ENCODE results near the gene PUM2.

The PUM2 gene

GRCh38 chr2:20215183-20216040 lies 135.2 kb downstream of the PUM2 start:
- no peak for DNase-seq

- DNase-seq: no peak
Observed at GRCh38 chr2:20214566-20215182, 136.0 kb downstream of the PUM2 start.

GRCh38 chr2:20213651-20214565 lies 136.7 kb downstream of the PUM2 start:
- DNase-seq: no peak

GRCh38 chr2:20212871-20213503 lies 137.7 kb downstream of the PUM2 start:
- no peak for DNase-seq

GRCh38 chr2:20212459-20212870 lies 138.2 kb downstream of the PUM2 start:
- no peak for DNase-seq

GRCh38 chr2:20211860-20212458 lies 138.7 kb downstream of the PUM2 start:
- no peak for DNase-seq

- DNase-seq: no peak
Observed at GRCh38 chr2:20211420-20211819, 139.2 kb downstream of the PUM2 start.

GRCh38 chr2:20210462-20210861 lies 140.2 kb downstream of the PUM2 start:
- DNase-seq: no peak

GRCh38 chr2:20209373-20210109 lies 141.1 kb downstream of the PUM2 start:
- no peak for DNase-seq

- no peak for DNase-seq
Observed at GRCh38 chr2:20208476-20208859, 142.2 kb downstream of the PUM2 start.

GRCh38 chr2:20207051-20207450 lies 143.6 kb downstream of the PUM2 start:
- no peak for DNase-seq

GRCh38 chr2:20205915-20206524 lies 144.6 kb downstream of the PUM2 start:
- DNase-seq: no peak

- no peak for DNase-seq
Observed at GRCh38 chr2:20205069-20205468, 145.6 kb downstream of the PUM2 start.

GRCh38 chr2:20203521-20204225 lies 147.0 kb downstream of the PUM2 start:
- DNase-seq: no peak

- no peak for DNase-seq
Observed at GRCh38 chr2:20203072-20203471, 147.6 kb downstream of the PUM2 start.

GRCh38 chr2:20201671-20202070 lies 149.0 kb downstream of the PUM2 start:
- DNase-seq: no peak

- no peak for DNase-seq
Observed at GRCh38 chr2:20200697-20201555, 149.7 kb downstream of the PUM2 start.

GRCh38 chr2:20199633-20200270 lies 150.9 kb downstream of the PUM2 start:
- no peak for DNase-seq

Data from NCI-H1048 (cell line).